ENCODE measurements around the gene CTTNBP2NL.
A peak's percentile ranks its signal among the peaks of the same experiment; 100 is the strongest.

Gene CTTNBP2NL

DNA sequence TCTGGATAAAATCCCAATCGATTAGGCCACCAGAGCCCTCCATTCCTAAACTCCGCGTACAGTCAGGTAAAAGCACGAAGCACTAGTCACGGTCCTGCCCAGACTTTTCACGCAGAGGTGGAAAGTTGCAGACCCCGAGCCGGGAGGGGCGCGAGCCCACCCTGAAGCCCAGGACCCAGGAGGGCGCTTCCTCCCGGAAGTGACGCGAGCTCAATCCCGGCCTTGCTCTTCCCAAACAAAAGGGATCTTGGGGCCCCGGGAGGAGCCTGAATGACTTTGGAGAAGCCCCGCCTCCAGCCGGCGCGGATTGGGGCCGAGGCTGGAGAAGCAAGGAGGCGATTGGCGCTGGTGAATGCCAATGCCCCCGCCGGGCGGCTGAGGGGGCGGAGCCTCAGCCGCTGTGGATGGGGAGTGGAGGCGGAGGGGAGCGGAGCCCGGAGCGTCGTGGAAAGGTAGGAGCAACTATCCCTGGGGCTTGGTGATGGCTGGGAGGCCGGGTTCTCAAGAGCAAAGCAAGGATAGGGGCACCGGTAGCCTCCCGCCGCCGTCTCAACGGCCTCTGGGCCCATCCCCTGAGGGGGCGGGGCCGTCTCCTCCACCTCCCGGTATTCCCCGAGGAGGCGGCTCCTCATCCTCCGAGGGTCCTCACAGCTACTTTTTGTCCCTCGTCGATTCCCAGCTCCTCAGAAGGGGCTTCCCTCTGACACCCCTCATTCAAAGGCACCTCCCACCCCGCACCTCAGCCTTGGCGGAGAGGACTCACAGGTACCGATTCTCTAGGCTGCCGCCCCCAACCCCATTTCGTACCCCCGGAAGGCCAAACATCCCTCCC lies at the start of gene CTTNBP2NL:
Gene CTTNBP2NL (plus strand): TSS at position 394 of the 832 bp plus-strand sequence. CDS start 19,952 bp downstream, outside the sequence.
- DNase-seq = peak; percentile 47 to 77 (median 70)

DNA sequence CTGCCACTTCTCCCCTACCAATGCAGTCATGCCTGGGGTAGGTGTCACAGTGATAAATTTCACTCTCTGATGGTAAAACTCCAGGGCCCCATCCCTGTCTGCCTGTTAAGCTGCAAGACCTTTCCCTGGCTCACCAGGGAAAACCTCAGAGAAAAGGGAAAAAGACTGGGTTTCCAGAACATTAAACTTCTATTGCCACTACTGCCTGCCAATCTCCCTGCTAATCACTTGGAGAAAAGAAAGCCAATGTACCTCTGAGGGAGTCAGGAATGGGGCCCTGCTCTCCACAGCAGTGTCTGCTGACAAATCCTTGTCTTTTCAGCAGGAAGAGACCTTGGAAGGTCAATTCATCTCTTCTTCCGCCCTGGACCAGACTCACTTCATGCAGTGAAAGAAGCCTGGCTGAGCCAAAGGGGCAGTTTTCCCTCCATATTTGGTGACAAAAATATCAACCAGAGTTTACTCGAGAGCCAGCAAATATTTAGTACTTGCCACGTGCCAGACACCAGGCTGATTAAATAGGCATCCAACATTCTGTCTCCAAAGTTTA lies 49.1 kb upstream of the CTTNBP2NL start:
- DNase-seq = no peak

DNA sequence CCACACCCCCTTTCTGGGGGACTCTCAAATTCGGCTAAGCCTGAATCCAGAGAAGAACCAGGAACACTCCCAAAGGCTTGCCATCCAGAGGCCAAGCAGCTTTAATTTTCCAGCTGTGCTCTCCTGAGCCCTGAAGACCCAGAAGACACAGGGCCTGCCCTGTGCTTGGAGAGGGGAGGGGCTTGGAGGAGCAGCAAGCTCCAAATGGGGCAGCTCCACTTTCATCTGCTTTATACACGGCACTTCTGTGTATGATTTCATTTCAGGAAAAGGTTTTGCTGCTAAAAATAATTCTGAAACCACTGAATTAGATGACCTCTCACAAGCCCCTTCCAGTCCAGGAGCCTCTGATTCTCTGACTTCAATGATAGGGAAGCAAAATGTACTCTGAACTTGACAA lies 39.2 kb upstream of the CTTNBP2NL start:
- DNase-seq = no peak

DNA sequence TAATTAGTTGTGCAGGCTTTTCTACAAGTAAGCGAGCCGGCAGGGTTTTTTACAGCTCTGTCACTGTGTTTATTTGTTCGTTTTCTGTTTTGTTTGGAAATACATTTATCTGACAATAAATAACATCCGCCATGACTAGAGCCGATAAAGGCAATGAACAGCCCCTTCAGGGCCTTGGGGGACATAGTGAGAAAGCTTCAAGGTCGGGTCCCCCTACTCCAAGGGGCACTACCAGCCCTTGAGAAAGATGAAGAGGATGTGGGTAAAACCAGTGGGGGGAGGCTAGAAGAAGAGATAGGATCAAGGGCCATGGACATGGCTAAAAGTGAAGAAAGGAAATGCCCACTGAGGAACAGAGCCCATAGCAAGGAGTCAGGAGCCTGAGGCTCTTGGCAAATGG lies 38.5 kb upstream of the CTTNBP2NL start:
- no peak for DNase-seq

GRCh38 chr1:112358061-112358770 lies 37.8 kb upstream of the CTTNBP2NL start:
- no peak for DNase-seq

DNA sequence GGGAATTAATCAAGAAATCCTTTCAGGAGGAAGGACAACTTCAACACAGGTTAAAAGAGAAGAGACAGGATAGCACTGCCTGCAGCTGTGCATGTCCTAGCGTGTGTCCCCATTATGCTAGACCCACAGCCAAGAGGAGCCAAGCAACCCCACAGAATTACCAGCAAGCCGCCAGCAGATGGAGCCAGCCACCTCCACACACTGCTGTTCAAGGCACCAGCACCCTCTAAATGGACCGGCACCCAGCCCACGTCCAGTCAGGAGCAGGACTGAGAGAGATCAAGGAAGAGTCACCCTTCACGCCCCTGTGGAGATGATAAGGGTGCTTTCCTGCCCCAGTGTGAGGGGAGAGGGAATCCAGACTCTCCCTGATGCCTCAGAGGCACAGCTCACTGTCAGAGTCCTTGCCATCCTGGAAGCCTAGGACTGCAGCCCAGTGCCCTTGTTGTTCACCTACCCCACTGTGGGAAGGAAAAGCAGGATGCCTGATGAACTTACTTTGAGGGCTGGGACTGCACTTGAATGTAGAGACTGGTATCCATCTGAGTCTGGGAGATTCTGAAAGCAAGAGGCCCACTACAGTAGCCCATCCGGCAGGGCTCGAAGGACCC lies 37.1 kb upstream of the CTTNBP2NL start:
- peak in 2 of 6 experiments; percentile 15 to 22 for DNase-seq

- no peak for DNase-seq
These were observed 35.9 kb upstream of the CTTNBP2NL start for GRCh38 chr1:112359961-112360767.

DNA sequence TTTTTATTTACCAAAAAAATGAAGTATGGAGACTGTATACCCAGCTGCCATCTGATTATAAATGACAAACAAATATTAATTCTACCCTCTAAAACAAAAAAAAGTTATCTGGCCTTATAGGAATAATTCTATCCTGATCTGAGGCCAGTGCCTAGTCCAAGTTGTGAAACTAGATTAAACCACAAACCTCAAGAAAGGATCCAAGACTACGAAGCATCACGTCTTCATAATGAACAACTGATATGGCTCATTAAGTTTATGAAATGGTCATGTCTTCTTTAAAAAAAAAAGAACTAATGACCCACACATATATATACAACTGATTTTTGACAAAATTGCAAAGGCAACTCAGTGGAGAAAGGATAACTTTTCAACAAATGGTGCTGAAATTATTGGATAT lies 32.4 kb upstream of the CTTNBP2NL start:
- no peak for DNase-seq

DNA sequence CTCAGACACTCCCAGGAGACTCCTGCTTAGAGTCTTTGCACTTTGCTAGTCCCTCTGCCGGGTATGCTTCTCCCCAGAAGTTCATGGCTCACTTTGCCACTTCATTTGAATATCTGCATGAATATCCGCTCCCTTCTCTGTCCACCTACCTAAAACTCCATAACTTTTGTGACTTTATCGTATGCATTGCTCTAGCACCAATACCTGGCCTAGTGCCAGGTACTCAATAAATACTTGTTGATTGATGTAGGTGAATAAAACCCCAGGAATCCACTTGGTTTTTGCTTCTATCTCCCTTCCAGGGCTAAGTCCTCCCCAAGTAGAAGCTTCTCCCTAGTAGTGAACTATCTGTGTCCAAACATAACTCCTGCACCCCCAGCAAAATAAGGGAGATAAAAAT lies 27.8 kb upstream of the CTTNBP2NL start:
- no peak for DNase-seq

GRCh38 chr1:112369392-112370285 lies 26.4 kb upstream of the CTTNBP2NL start:
- DNase-seq = peak; percentile 50 to 82 (median 70)

DNA sequence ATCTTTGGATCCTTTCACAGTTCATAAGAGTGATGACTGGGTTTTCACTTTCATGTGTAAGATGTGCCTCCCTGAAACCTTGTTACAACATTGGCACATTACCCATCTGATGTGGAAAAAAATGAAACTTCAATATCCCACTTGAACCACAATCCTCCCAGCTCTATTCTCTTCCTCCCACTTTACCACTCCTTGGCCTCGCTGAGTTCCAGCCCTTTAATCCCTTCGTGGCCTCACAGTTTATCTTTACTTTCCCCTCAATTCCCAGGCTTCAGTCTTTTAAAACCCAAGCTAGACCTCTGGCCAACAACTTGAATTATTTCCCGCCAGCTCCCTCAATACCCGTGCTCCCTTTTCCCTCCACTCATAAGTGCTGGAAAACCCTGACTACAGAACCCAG lies 25.0 kb upstream of the CTTNBP2NL start:
- DNase-seq = no peak

- DNase-seq = no peak
These were observed 24.2 kb upstream of the CTTNBP2NL start for GRCh38 chr1:112371775-112372174.

- DNase-seq = no peak
These were observed 22.2 kb upstream of the CTTNBP2NL start for GRCh38 chr1:112373806-112374205.

DNA sequence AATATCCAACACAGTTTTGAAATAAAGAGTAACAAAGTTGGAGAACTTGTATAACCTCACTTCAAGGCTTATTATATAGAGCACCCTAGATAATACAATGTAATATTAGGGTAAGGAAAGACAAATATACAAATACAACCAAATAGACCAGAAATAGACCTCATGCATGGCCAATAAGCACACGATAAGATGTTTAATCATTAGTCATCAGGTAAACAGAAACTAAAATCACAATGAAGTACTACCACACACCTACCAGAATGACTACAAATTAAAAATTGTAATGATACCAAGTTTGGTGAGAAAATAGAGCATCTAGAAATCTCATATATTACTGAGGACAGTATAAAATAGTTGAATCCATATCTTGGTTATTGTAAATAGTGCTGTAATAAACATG lies 20.3 kb upstream of the CTTNBP2NL start:
- DNase-seq = no peak

- no peak for DNase-seq
These were observed 15.7 kb upstream of the CTTNBP2NL start for GRCh38 chr1:112380356-112380755.

- DNase-seq = no peak
These were observed 14.5 kb upstream of the CTTNBP2NL start for GRCh38 chr1:112381324-112382076.

DNA sequence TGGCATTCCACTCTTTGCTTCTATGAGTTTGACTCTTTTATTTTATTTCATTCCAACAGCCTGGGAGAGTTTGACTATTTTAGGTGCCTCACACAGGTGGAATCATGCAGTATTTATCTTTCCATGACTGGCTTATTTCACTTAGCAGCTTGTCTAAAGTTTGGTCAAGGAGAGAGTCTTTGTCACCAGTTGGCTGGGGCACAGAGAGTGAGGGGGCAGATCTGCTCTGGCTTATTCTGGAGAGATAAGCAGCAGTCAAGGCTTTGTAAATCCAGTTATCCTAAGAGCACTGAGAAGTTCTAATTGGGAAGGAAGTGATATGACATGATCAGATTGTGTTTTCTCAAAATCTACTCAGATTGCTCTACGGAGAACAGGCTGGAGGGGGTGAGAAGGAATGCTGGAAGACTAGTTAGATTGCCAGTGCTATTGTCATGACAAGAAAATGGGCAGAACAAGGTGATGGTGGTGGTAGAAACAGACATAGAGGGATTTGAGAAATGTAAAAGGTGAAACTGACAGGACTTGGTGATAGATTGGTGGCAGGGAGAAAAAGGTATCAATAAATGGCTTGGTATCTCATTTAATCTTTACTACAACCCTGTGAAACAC lies 12.1 kb upstream of the CTTNBP2NL start:
- DNase-seq = no peak

- DNase-seq = no peak
These were observed 9.8 kb upstream of the CTTNBP2NL start for GRCh38 chr1:112386024-112386723.

- DNase-seq = no peak
These were observed 9.2 kb upstream of the CTTNBP2NL start for GRCh38 chr1:112386731-112387346.
